GM12892 (cell line): ENCODE results near the gene NLRC5.

Source experiments
- DNase-seq: peaks from one replicate; pipeline ENCODE4 v3.0.0; 2011; ENCODE audit not compliant: insufficient read length
- FAIRE-seq: peaks from 2 replicates; lab custom pipeline; 2011; peaks lifted over from hg19 to GRCh38; lab: Jason Lieb, UNC
- POLR2A ChIP-seq: IDR thresholded peaks from 2 replicates; pipeline ENCODE4 v1.6.1; 2011; ENCODE audit warnings: low read depth, low read length, control low read depth
- POLR2AphosphoS5 ChIP-seq: IDR thresholded peaks from 2 replicates; pipeline ENCODE4 v1.6.1; 2011; ENCODE audit warnings: low read depth, low read length, control low read depth
- TAF1 ChIP-seq: IDR thresholded peaks from 2 replicates; pipeline ENCODE4 v1.6.1; 2011; ENCODE audit warnings: low read depth, mild to moderate bottlenecking, control low read depth, low read length, borderline replicate concordance

Gene NLRC5

GRCh38 chr16:57022445-57022844 is 33.1 kb downstream of the NLRC5 start:
- DNase-seq (no peak), FAIRE-seq (no peak)
- TF ChIP-seq POLR2AphosphoS5, result no peak
- no peak for TF ChIP-seq TAF1
- no peak for TF ChIP-seq POLR2A

- DNase-seq (no peak), FAIRE-seq (no peak)
- TF ChIP-seq POLR2A, result peak; percentile 34; the same call in 1 of the 2 replicates
- TF ChIP-seq TAF1, result no peak
- TF ChIP-seq POLR2AphosphoS5, result no peak
Measured at GRCh38 chr16:57023541-57024249, 34.3 kb downstream of the NLRC5 start.

- FAIRE-seq, result no peak
- TF ChIP-seq POLR2AphosphoS5, result no peak
- TF ChIP-seq TAF1, result no peak
- 0 out of 2 replicates have a peak, but pooled peaks have one; percentile 25 for TF ChIP-seq POLR2A
- no peak for DNase-seq
Measured at GRCh38 chr16:57024894-57025680, 35.7 kb downstream of the NLRC5 start.

- TF ChIP-seq POLR2A (no peak), POLR2AphosphoS5 (no peak; the same call in 1 of the 2 replicates), TAF1 (no peak)
- no peak for DNase-seq
- no peak for FAIRE-seq
Measured at GRCh38 chr16:57025941-57026777, 36.8 kb downstream of the NLRC5 start.

DNA sequence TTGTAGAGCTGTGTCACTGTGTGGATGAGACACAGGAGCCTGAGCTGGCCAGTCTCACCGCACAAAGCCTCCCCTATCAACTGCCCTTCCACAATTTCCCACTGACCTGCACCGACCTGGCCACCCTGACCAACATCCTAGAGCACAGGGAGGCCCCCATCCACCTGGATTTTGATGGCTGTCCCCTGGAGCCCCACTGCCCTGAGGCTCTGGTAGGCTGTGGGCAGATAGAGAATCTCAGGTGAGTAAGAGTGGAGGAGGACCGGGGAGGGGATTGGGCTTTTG is 37.4 kb downstream of the NLRC5 start:
- no peak for DNase-seq
- TF ChIP-seq TAF1, result no peak
- no peak for TF ChIP-seq POLR2A
- no peak for TF ChIP-seq POLR2AphosphoS5
- no peak for FAIRE-seq

DNA sequence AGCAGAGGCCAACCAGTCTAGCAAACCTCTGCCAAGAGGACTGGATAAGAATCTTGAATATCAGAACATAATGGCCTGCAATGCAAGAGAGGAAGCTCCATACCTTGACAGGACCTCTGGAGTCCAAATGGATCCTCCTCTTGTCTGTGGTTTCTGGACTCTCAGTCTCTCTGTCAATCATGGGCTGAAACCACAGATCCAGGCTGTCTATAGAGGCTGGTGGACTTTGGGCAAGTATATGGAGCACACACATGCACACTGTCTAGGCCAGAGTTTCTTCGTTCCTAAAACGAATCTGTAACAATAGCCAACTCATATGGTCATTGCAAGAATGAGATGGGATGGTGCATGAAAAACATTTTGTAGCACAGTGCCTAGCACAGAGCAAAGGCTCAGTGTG is 37.7 kb downstream of the NLRC5 start:
- FAIRE-seq (no peak), DNase-seq (no peak)
- no peak for TF ChIP-seq POLR2A
- no peak for TF ChIP-seq POLR2AphosphoS5
- TF ChIP-seq TAF1, result no peak

DNA sequence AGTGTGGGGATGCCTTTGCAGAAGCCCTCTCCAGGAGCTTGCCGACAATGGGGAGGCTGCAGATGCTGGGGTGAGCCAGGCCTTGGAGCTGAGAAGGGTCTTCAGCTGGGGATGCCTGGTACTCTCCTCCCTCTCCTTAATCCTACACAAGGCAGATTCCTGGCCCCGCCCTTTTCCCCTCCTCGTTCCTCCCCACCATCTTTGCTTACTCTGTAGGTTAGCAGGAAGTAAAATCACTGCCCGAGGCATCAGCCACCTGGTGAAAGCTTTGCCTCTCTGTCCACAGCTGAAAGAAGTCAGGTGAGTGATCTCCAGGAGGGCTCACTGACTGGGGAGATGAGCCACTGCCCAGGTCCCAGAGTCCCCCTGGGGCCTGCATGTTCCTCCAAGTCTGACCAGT is 38.7 kb downstream of the NLRC5 start:
- TF ChIP-seq POLR2AphosphoS5, result no peak
- no peak for TF ChIP-seq POLR2A
- TF ChIP-seq TAF1, result no peak
- no peak for FAIRE-seq
- no peak for DNase-seq

- no peak for DNase-seq
- FAIRE-seq, result no peak
- no peak for TF ChIP-seq POLR2AphosphoS5
- no peak for TF ChIP-seq POLR2A
- no peak for TF ChIP-seq TAF1
Measured at GRCh38 chr16:57029161-57030160, 40.1 kb downstream of the NLRC5 start.

GRCh38 chr16:57030346-57030902 is 41.1 kb downstream of the NLRC5 start:
- TF ChIP-seq TAF1 (no peak), POLR2A (no peak), POLR2AphosphoS5 (no peak)
- no peak for FAIRE-seq
- DNase-seq, result no peak

DNA sequence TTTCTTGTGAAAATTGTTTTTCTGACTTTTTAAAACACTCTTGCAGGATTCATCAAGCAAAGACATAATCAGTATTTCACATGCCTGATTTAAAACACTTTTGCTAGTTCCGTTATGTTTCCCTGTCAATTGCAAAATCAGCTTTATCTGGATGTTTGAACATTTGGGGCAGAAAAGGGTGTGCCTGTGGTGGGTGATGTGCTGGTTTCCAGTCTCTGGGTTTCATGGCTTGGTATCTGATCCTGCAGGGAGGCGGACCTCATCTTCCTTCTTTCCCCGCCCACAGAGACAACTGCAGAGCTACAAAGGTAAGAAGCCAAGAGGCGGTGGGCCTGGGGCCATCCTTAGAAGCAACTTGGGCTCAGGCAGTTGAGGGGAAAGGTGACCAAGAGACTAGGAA is 41.8 kb downstream of the NLRC5 start:
- TF ChIP-seq POLR2AphosphoS5, result no peak
- no peak for TF ChIP-seq POLR2A
- no peak for TF ChIP-seq TAF1
- FAIRE-seq (no peak), DNase-seq (no peak)
